ENCODE results near the gene ADGRF4. TPM values are rescaled to one million over a fixed set of nuclear protein-coding genes. Genes with fewer than 3 reads are reported as not detected.

The ADGRF4 gene
- total RNA-seq, 1 experiment from 2014 or later, result not detected

DNA sequence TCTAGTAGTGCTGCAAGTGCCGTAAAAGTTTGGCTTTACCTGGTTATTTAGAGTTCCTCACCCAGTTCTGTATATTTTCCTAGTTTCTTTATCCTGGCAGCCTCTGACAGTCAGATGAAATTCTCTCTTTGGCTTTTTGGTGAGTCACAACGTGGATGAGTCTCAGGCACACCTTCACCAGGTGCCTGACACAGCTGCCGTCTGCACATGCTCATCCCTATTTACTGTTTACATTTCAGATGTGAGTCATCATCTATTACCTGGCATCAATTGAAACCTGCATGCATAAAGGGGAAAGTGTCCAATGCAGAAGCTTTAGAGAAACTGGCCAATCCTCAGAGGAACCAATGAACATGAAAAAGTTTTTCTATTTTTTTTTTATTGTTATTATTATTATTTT is 33.3 kb upstream of the ADGRF4 start:
- Mint-ChIP-seq H3K4me1 (peaks cover 25 to 37% of the 10 kb centered on the region in 2 experiments), H3K27me3 (ENCODE audit: low read depth) (no peaks in the 10 kb centered on the region), H3K27ac (peak overlapping the region in 1 of 3 experiments; percentile 33; a peak in 1 of 7 replicates), H3K4me3 (no peak overlapping the region), H3K9me3 (no peaks in the 10 kb centered on the region), H3K36me3 (ENCODE audit: insufficient read depth in 1 of 3, low read depth in 3 of 3) (no peaks in the 10 kb centered on the region)
- Histone ChIP-seq H3K23me2 (ENCODE audit: insufficient read length, low read depth, low read length, poor library complexity, severe bottlenecking) (no peaks in the 10 kb centered on the region), H3K9ac (ENCODE audit: extremely low read depth, insufficient read length, low read length) (no peak overlapping the region), H2AFZ (ENCODE audit: low read length) (no peak overlapping the region), H3K79me2 (ENCODE audit: insufficient read depth, low read length) (no peaks in the 10 kb centered on the region), H4K5ac (ENCODE audit: insufficient read length, low read depth, low read length) (no peak overlapping the region), H3K14ac (ENCODE audit: insufficient read depth, low read length) (no peak overlapping the region), H2BK5ac (ENCODE audit: insufficient read length, low read length) (no peak overlapping the region), H3K4me2 (ENCODE audit: insufficient read depth, insufficient read length, low read length) (no peak overlapping the region), H3K27ac (ENCODE audit: insufficient read length, low read depth, low read length) (no peak overlapping the region), H2AK5ac (ENCODE audit: insufficient read length, low read length) (no peak overlapping the region), H2BK20ac (ENCODE audit: low read depth, low read length, poor library complexity, severe bottlenecking) (no peak overlapping the region), H3K4ac (ENCODE audit: low read depth, low read length) (no peak overlapping the region), H2BK120ac (ENCODE audit: low read depth, low read length, poor library complexity, severe bottlenecking) (no peak overlapping the region), H3T11ph (ENCODE audit: low read length) (no peak overlapping the region), H4K20me1 (ENCODE audit: control insufficient read depth, insufficient read depth, insufficient read length) (no peaks in the 10 kb centered on the region), H3K79me1 (ENCODE audit: insufficient read depth, low read depth, low read length, poor library complexity, severe bottlenecking) (no peaks in the 10 kb centered on the region), H3K27me3 (ENCODE audit: insufficient read depth, low read length) (no peaks in the 10 kb centered on the region), H3K56ac (ENCODE audit: insufficient read length, low read depth, low read length) (no peak overlapping the region), H2BK15ac (ENCODE audit: low read depth, low read length) (no peak overlapping the region), H3K18ac (ENCODE audit: insufficient read length, low read depth, low read length) (no peak overlapping the region), H3K9me3 (ENCODE audit: control insufficient read depth, low read depth, low read length) (no peaks in the 10 kb centered on the region), H4K8ac (replicated peaks; ENCODE audit: insufficient read length, low read depth, low read length) (no peak overlapping the region), H3K23ac (ENCODE audit: insufficient read length, low read depth, low read length) (no peak overlapping the region), H3K4me1 (ENCODE audit: insufficient read depth, low read length) (peaks cover 3% of the 10 kb centered on the region; the same call in 1 of the 2 replicates), H2BK12ac (ENCODE audit: insufficient read length, low read depth, low read length) (no peak overlapping the region), H4K91ac (ENCODE audit: insufficient read length, low read depth, low read length) (no peak overlapping the region)
- no CpG with 5 or more reads among the region's 3 CpGs for WGBS (ENCODE audit: extremely low coverage, insufficient read length, low lambda C conversion rate)
- no peak for TF ChIP-seq CTCF (conservative IDR thresholded peaks at IDR 0.05)
- DNase-seq, result no peak

Data from H9 (cell line).